Dermis lymphatic vessel endothelial cell (primary cell): ENCODE data around the gene LMNB1. TPM values are rescaled to one million over a fixed set of nuclear protein-coding genes. Genes with fewer than 3 reads are reported as not detected.

Source experiments
- total RNA-seq: library from RNA; depleted of rRNA; stranded (reverse); fragments of >200 nt; gene quantifications from 2 replicates; pipeline ENCODE4 v1.2.1, GENCODE V29; 2014

Gene LMNB1
- total RNA-seq: 12.4 and 22.5 TPM in 2 replicates

GRCh38 chr5:126776499-126777256 is at the start of gene LMNB1:
Gene LMNB1 (plus strand): TSS chr5:126777136. CDS start chr5:126777509, 373 bp downstream.

Other genes with a start within 250 kb of the LMNB1 start
- gene ALDH7A1, start 181.9 kb upstream of the LMNB1 start, total RNA-seq: 23.3 and 25.1 TPM in 2 replicates
- gene PHAX, start 176.2 kb upstream of the LMNB1 start, total RNA-seq: 27.1 and 44.7 TPM in 2 replicates